Endothelial cell (in vitro differentiated cells): ENCODE measurements around the gene DLX6. TPM values are rescaled to one million over a fixed set of nuclear protein-coding genes. Genes with fewer than 3 reads are reported as not detected.

Experiments used
- DNase-seq: peaks from one replicate; pipeline ENCODE4 v3.0.0; 2021; ENCODE audit warnings: low spot score
- H3K27ac Mint-ChIP-seq: one replicate; pipeline ENCODE4 v1.8.0; 2021; ENCODE audit warnings: mixed read lengths, inconsistent platforms; ENCODE audit not compliant: unreplicated experiment
- H3K27me3 Mint-ChIP-seq: one replicate; pipeline ENCODE4 v1.8.0; 2021; ENCODE audit warnings: mild to moderate bottlenecking, moderate library complexity, mixed read lengths, inconsistent platforms; ENCODE audit not compliant: unreplicated experiment
- H3K36me3 Mint-ChIP-seq: one replicate; pipeline ENCODE4 v1.8.0; 2021; ENCODE audit warnings: mild to moderate bottlenecking, low read depth, mixed read lengths, inconsistent platforms; ENCODE audit not compliant: unreplicated experiment
- H3K4me1 Mint-ChIP-seq: one replicate; pipeline ENCODE4 v1.8.0; 2021; ENCODE audit warnings: mild to moderate bottlenecking, mixed read lengths, inconsistent platforms; ENCODE audit not compliant: unreplicated experiment
- H3K4me3 Mint-ChIP-seq: one replicate; pipeline ENCODE4 v1.8.0; 2021; ENCODE audit warnings: mild to moderate bottlenecking, mixed read lengths, inconsistent platforms; ENCODE audit not compliant: unreplicated experiment
- H3K9me3 Mint-ChIP-seq: one replicate; pipeline ENCODE4 v1.8.0; 2021; ENCODE audit warnings: mixed read lengths, inconsistent platforms; ENCODE audit not compliant: unreplicated experiment
- CTCF ChIP-seq: fragments of 200-600 bp; sonication (generic); IDR thresholded peaks from one replicate; pipeline ENCODE4 v1.5.0; 2021; ENCODE audit warnings: antibody characterized with exemption; ENCODE audit not compliant: unreplicated experiment
- total RNA-seq: library from RNA; stranded (reverse); fragmentation: NEBNext Ultra II Directional; extraction: Animal tissue kit (Norgen Biotek cat#: 25700); gene quantifications from one replicate; pipeline ENCODE4 v1.2.1, GENCODE V29; 2021; ENCODE audit not compliant: unreplicated experiment

DLX6 gene
- total RNA-seq, 1 donor from 2014 or later: not detected

GRCh38 chr7:97020601-97020995 is 15.2 kb downstream of the DLX6 start:
- H3K4me1 Mint-ChIP-seq: peaks cover 65% of the 10 kb centered on the region
- DNase-seq: no peak
- H3K27me3 Mint-ChIP-seq: peaks cover 38% of the 10 kb centered on the region
- H3K27ac Mint-ChIP-seq: no peak overlapping the region
- H3K4me3 Mint-ChIP-seq: no peak overlapping the region
- no peaks in the 10 kb centered on the region for H3K9me3 Mint-ChIP-seq
- no peak for TF ChIP-seq CTCF
- H3K36me3 Mint-ChIP-seq: no peaks in the 10 kb centered on the region

GRCh38 chr7:97020996-97021746 is 15.8 kb downstream of the DLX6 start:
- no peak overlapping the region for H3K4me3 Mint-ChIP-seq
- no peak for DNase-seq

GRCh38 chr7:97021747-97022490 is 16.6 kb downstream of the DLX6 start:
- no peak for DNase-seq
- H3K27ac Mint-ChIP-seq: no peak overlapping the region
- H3K27me3 Mint-ChIP-seq: peaks cover 32% of the 10 kb centered on the region
- peak overlapping the region; percentile 32 for H3K4me3 Mint-ChIP-seq
- no peaks in the 10 kb centered on the region for H3K36me3 Mint-ChIP-seq
- TF ChIP-seq CTCF: no peak
- H3K9me3 Mint-ChIP-seq: no peaks in the 10 kb centered on the region
- peaks cover 70% of the 10 kb centered on the region for H3K4me1 Mint-ChIP-seq

More at GRCh38 chr7:97020996-97021746, 15.8 kb downstream of the DLX6 start:
- no peak overlapping the region for H3K27ac Mint-ChIP-seq
- H3K4me1 Mint-ChIP-seq: peaks cover 68% of the 10 kb centered on the region
- no peak for TF ChIP-seq CTCF
- H3K9me3 Mint-ChIP-seq: no peaks in the 10 kb centered on the region
- H3K36me3 Mint-ChIP-seq: no peaks in the 10 kb centered on the region
- peaks cover 32% of the 10 kb centered on the region for H3K27me3 Mint-ChIP-seq

GRCh38 chr7:97022491-97023306 is 17.3 kb downstream of the DLX6 start:
- Mint-ChIP-seq H3K27me3 (peaks cover 28% of the 10 kb centered on the region), H3K36me3 (no peaks in the 10 kb centered on the region), H3K4me3 (peak overlapping the region; percentile 57), H3K27ac (no peak overlapping the region), H3K9me3 (no peaks in the 10 kb centered on the region), H3K4me1 (peaks cover 67% of the 10 kb centered on the region)
- DNase-seq: no peak
- no peak for TF ChIP-seq CTCF
